Globus pallidus (tissue), 1 donor: Measurements from ENCODE around the gene PDSS2.
A peak's percentile ranks its signal among the peaks of the same experiment; 100 is the strongest.
"Not testable (repeated sequence)": the region's sequence is repeated elsewhere in the genome, so short reads cannot be mapped to it uniquely, and the experiment has no call there.

Experiments
- DNase-seq: peaks from one replicate; pipeline ENCODE4 v3.0.0-alpha.2; 2015; ENCODE audit warnings: low spot score

PDSS2 gene, protein sequence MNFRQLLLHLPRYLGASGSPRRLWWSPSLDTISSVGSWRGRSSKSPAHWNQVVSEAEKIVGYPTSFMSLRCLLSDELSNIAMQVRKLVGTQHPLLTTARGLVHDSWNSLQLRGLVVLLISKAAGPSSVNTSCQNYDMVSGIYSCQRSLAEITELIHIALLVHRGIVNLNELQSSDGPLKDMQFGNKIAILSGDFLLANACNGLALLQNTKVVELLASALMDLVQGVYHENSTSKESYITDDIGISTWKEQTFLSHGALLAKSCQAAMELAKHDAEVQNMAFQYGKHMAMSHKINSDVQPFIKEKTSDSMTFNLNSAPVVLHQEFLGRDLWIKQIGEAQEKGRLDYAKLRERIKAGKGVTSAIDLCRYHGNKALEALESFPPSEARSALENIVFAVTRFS

DNA sequence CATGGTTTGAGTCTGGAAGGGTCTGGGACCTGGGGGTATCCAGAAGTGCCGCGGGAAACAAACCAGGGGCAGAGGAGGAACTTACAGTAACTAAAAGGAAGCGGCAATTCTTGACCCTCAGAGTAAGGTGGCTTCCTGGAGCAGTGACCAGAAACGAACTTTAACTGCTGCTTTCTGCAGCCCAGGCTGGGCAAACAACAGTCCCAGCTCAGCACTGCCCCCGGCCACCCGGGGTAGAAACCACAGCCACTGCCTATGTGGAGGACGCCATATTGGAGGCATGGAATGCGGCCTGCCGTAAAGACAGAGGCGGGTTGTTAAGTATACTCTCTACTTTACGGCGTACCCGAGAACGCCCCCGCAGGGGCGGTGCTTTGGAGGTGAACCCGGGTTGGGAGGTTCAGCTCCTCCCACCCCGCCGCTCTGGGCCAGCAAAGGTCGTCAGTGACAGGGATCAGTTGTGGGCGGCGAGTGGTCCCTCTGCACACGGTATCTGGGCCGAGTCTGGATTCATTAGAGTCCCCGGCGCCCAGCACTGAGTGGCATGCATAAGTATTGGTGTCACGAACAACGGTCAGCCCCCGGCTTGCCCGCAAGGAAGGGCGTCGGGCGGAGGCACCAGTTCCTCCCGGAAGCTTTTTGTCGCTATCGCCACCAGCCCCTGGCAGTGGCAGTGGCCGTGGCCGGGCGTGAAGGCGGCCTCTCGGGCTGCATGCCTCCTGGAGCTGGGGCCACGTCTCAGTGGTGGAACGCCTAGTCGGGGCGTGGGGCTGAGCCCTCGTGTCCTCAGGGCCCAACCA, at the start of gene PDSS2:
Gene PDSS2 (minus strand): TSS at position 282 of the 800 bp plus-strand sequence. CDS start 279 bp downstream, at position 3.
- peak; percentile 97 for DNase-seq

DNA sequence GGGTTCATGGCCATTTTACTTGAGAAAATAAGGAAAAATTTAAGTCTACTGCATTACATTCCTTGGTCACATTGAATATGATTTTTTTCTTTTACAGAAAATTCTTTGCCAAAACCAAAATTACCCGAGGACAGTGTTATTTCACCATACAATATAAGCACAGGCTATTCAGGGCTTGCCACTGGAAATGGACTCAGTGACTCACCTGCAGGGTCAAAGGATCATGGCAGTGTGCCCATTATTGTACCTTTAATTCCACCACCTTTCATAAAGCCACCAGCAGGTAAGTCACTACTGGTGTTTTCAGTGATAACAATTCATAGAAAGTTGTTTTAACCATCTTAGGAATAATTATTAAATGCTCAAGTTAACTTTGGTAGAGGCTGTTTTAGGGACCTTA, 46.8 kb upstream of the PDSS2 start:
- no peak for DNase-seq

DNA sequence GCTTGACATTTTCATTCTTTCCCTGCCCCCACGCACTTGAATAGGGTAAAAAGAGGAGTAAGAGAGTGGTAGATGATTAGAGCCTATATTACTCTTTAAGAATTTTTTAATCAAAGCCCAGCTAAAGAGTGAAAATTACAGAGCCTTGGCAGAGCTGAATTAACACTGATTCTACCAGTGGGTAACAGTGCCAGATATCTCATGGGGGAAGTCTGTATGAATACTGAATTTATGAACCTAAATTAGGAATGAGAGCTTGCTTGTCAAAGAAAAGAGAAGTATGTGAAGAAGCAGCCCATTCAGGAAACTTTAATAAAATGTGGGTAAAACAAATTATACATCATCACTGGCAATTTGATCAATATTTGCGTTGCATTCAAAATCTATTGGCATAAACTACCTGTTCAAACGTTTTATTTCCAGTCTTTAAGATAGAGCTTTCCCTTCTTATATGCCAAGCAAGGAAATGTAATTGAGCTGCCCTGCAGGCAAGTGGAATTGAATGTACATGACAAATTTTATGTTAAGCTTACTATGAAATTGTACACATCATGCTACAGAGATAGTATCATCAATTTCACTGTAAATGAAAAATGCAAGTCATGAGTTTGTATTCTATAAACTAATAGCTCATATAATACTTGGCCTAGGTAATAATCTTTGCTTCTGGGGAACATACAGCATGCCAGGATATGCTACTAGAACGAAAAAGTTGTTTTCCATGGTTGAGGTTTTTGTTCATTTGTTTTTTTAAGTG, 45.1 kb upstream of the PDSS2 start:
- DNase-seq: no peak

DNA sequence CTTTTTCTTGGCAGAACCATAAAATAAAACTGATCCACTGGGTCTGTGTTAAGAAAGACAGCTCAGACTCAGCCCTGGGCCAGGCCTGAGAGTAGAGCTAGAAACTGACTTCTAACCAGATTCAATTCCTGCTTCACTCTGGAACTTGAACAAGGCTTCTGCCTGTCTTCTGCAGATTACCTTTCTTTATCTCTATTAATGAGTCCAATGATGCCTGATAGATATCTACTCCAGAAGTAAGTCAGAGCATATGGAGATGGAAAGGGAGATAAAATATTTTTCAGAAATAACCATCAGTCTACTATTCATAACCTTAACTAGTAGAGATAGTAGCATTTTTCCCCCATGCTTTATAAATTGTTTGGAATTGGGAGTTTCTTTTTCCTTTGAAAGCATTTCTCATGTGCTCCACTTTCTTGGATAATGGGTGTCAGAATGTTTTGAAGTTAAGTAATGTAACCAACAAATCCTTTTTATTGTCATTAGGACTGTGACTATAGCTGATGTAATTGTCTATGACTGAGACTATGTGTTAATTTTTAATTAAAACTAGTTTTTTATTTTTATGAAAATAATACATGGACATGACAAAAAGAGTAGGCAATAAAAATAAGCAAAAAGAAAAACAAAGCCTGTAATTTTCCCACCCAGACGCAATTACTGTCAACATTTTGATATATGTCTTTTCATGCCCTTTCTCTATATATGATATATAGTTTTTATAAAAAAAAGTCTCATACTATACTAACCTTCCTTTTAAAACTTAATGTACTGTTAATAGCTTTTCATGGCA, 37.7 kb upstream of the PDSS2 start:
- no peak for DNase-seq

DNA sequence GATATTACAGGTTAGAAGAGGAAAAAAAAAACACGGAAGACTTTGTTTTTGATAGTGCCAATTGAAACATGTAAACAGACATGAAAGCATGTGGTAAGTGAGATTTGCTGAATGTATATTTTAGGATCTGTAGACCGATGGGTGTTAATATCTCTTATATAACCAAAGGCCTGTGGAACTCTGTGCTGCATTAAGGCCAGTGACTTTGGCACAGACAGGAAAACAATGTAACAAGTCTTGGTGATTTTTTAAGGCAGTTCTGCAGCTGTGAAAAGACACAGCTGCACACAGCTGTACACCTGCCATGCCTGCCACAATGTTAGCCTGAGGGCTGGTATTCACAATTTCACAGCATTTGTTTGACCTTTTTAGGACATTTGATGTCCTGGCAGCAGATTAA, 36.6 kb upstream of the PDSS2 start:
- DNase-seq: peak; percentile 41

DNA sequence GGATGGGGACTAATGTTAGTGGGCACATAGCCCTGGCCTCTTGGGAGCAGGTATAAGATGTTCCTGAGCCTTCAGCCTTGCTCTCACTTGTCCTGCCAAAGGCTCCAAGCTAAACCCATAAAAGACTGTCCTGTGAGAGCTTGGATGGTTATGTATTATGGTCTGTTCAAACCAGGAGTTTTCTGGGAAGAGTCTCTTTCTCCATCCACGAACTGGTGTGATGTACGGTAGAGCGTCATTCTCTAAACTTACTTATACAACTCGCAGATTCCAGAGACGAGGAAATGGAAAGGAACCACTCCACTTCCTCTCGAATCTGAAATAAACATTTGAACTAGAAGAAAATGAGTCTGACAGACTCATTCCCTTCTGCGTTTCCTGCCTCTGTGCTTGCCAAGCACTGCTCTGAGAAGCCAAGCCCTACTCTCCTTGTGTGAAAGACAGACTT, 35.9 kb upstream of the PDSS2 start:
- peak; percentile 50 for DNase-seq

DNA sequence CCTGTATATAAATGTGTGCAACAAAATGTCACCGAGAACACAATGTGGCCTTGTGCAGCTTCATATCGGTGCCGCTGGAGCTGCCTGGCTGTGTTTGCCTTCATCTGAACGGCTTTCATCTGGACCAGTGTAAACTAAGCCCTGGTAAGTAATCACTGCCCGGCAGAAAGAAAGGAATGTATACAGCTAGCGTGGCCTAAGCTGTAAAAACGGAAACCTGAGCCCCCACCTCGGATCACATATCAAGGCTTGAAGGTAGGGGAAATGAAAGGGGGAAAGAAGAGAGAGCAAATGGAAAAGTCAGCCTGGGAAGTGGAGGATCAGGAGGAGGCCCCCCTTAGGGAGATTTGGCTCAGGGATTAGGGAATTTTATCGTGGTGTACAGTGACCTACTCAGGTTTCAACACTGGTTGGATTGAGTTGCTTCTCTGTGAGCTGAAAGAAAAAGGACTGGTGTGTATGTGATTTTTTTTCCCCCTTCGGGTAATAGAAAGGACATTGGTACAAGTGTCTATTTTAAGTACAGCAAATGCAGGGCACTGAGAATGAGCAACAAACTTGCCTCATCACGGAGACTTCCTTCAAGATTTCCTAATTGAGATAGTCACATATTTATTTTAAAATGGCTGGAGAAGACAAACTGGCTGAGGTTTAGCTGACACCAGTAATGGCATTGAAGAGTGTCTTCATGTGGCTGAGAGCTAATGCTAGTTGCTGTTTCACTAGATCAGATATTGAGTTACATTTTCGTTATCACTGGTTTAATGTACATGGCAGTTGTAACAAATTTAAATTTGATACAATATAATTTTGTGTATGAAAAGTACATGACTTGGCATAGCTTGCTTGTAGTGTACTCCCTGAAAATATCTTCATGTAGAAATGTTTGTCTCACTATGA, 34.0 kb upstream of the PDSS2 start:
- DNase-seq: peak; percentile 84

DNA sequence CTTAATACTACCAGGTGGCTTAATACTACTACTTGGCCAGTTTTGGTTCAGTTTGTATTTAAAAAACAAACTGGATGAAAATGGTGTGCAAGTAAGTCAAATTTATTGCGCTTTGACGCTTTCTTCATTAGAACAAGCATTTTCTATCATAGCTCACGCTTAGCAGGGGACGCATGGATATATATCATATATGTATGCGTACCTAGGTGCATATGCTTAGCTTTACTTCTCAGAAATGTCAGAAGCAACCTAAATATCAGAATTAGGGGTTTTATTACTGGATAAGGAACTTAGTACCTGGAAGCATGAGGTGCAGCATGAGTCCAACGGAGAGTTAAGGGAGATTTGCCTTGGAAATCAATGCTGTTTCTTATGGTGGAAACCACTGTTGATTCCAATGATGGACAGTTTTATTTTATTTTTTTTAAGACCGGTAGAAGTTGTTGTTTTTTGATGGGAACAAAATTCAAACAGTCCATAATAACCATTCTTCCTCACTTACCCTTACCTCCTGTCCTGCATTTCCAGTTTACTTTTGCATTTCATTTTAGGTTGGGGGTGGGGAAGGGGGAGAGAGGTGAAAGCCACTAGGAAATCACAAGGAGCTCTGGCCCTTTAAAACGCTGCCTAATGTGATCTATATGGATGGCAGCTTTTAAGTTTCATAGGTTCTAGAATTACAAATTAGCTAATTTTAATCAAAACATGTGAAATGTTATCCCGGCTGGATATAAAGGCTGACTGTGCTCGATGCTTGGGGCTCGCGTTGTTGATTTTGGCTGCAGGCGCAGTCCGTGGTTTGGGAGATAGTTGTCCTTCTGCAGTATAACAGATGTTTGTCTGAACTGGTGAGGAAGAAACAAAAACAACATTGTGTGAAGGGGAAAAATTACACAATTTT, 32.6 kb upstream of the PDSS2 start:
- peak; percentile 88 for DNase-seq

DNA sequence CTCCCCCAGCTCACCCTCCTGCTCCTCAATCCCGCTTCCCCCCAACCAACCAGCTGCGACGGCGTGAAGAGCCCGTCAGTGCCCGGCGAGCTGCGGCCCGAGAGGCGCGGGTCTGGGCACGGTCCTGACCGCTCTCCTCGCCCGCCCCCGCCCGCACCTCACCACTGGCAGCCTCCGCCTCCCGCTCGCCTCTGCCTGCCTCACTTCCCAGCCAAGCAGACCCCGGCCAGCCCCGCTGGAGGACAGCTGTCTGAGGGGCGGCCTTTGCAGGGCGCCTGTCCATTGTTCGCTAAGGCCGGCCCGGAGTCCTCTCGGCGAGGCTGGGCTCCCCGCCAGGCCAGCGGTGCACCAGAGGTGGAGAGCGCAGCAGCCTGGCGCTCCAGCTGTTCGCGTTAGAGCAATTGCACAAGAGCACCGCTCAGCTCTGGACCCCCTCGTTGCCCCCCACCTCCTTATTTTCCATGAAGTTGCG, 31.8 kb upstream of the PDSS2 start:
- DNase-seq: peak; percentile 71

DNA sequence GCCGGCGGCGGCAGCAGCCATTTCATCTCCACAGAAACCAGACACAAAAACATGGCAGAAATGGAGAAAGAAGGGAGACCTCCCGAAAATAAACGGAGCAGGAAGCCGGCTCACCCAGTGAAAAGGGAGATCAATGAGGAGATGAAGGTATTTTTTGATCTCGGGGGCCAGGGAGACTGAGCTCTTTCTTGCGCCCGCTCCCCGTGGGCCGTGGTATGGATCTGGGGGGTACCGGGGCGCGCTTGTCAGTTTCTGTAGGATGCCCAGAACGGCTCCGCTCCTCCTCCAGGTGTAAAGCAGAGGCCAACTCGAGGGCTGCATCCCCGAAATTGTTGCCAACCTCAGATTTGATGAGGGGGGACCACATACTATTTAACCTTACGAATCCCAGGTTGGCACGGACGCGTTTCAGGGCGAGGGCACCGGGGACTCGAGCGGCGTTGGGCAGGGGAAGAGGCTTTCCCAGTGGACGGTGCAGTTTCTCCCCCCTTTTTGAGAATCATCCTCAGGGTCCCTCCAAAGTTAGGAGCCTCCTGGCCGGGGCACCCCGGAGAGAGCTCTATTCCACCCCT, 31.3 kb upstream of the PDSS2 start:
- DNase-seq: peak; percentile 54

DNA sequence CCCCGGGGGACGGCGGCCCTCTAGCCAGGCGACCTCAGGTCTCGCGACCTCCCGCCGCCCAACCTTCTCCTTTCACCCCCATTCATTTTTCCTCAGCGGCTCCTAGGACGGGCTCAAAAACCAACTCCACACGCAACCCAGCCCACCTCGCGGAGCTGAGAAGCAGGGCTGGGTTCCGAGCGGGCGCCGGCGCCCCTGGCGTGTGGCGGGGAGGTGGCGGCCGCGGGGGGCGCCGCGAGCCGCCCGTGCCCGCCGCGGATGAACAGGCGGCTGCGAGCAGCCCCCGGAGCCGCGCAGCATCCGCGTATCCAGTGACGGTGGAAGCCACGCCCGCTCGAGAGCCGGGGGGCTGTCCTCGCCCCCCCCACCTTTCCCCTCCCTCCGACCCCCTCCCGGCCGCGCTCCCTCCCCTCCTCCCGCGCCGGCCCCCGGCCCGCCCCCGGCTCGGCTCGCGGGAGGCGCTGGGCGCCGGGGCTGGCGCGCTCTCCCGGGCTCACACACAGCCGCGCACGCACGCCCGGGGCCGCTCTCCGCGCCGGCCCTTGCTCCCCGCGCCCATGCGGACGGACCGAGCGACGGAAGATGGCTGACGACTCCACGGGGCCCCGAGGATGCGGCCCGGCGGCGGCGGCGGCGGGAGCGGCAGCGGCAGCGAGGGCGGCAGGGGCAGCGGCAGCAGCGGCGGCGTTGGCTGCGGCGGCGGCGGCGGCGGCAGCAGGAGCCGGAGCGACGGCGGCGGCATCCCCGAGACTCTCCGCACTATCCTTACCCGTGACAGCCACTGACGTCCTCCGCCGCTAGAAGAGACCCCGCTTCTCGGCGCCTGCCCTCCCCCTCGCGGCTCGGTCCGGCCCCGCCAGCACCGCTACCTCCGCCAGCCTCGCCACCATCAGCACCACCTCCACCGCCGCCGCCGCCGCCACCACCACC, 30.5 kb upstream of the PDSS2 start, which contains the start of gene SOBP:
Gene SOBP (plus strand): TSS at position 482 of the 930 bp plus-strand sequence. CDS start 500 bp downstream, outside the sequence.
- DNase-seq: peak; percentile 77

DNA sequence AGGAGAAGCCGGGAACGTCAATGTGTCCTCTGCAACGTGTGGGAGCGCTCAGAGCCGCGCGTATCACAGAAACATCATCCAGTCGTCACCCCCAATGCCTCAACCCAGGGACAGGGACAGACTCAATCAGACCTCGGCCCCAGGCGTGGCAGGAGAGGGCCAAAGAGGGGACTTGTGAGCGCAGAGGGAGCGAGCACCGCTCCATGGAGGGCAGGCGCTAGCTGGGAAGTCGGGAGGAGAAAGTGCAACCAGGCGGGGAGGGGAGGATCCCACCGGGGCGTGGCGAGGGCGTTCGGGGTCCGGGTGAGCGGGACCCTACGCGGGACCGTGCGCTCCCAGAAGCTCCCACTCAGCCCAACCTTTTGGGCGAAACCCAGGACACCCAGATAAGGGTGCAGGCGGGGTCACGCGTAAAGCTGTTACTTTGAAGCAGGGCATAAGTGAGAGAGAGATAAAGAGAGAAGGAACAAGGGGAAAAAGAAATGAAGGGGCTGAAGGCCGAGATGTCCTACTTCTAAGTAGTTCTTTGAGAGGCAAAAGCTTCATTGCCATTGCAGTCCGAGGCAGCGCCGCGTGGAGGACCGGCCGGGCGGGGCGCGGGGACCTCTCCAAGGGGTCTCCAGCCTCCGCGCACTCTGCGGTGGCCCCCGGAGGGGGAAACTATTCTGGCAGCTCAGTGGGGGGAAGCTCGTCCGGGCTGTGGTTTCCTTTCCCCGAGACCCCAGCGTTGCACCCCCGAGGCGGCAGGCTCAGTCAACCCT, 29.7 kb upstream of the PDSS2 start:
- DNase-seq: peak; percentile 51

DNA sequence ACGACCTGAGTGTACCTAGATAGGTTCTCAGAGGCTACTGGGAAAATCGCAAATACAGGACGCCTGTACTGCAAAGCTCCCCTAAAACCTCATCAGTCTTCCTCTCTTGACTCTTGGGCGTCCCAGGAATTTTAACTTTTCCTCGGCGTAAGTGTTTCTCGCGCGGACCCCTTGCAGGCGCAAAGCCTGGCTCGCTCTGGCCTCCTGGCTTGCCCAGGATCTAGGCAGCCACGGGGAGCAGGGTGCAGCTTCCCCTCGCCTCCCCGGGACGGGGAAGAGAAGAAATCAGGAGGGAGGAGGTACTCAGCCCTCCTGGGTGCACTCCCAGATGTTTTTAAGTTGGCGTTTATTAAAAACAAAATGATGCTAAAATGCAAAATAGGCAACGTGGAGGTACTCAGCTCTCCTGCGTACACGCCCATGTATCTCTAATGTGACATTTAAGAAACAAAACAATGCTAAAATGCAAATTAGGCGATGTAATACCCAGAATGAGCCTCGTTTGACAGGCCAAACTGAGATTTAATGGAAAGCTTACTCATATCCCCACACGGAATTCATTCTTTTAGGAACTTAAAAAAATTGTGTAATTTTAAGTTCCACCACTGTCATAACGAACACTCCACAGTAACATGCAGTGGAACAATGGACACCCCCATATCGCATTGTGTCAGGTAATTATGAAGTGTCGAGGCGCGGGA, 29.0 kb upstream of the PDSS2 start:
- DNase-seq: no peak

DNA sequence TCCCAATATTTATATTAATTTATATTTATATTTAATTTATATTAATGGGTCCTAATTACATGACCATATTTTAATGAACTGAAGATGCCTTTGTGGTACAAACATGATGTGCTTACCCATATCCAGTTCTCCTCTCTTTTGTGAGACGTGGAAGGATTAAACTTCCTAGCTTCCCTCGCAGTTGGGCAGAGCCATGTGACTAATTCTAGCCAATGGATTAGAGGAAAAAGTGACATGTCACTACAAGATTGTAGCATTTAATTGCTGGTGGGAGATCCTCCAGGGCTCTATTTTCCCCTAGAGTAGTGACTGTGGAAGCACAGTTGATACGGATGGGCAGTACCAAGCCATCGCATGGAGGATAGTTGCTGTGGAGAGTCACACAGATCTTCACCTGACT, 25.8 kb upstream of the PDSS2 start:
- no peak for DNase-seq

DNA sequence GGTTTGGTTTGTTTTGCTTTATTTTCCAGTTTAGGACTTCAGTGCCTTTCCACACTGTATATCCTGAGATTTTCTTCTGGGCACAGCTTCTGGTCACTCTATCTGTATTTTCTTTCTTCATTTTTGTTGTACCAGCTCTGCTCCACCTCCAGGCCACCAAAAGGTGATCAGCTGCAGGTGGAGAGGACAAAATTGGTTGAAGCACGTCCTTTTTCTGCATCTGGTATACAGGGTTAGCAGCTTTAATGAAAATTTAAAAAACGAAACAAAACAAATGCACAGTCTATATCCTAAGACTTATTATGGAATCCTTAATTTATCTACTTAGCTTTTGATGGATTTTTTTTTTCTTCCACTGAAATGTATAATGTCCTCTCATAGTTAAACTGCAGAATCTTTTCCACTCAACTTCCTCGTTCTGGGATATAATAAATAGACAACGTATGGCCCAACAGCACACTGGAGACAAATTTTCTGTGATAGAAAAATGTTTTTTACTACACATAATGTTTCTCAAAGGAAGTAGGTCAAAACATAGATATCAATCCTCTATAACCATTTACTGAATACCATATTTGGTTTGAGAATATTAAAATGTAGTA, 19.8 kb upstream of the PDSS2 start:
- DNase-seq: no peak

DNA sequence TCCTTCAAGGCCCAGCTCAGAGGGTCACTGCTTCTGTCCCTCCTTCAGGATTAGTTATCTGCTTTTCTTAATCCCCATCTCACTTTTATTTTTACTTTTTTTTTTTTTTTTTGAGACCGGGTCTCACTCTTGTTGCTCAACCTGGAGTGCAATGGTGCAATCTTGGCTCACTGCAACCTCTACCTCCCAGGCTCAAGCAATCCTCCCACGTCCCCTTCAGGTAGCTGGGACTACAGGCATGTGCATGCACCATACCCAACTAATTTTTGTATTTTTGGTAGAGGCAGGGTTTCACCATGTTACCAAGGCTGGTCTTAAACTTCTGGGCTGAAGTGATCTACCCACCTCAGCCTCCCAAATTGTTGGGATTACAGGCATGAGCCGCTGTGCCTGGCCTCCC, 16.5 kb upstream of the PDSS2 start:
- not testable (repeated sequence) for DNase-seq
